Measurements from ENCODE around the gene CFAP100. TPM values are rescaled to one million over a fixed set of nuclear protein-coding genes. Genes with fewer than 3 reads are reported as not detected.

The CFAP100 gene
- total RNA-seq, 4 donors from 2014 or later, result not detected

DNA sequence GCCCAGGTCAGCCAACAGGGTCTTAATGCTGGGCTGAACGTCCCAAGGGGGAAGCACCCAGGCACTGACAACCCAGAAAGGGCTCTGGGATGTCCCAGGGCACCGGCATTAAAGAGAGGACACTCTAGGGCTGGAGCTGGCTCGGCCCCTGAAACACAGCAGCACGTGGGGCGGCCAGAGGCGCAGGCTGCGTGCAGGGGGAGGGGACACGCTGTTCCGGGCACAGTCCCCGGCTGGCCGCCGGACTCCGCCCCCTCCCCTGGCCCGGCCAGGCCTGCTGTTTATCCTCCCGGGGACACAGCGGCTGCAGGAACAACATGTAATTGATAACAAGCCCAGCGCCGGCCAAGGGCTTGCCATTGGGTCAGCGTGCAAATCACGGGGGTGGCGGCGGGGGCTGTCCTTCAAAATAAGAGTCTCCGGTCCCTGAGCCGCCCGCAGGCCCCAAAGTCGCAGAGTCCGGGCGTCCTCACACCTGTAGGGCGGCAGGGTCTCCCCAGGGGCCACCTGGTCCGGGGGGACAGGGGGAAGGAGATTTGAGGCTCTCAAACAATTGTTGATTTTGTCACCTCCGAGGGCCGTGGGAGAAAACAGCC lies 38.8 kb upstream of the CFAP100 start:
- 2 to 9% methylated on average over 20 to 32 of the region's 32 CpGs for WGBS, 2 donors
- DNase-seq (ENCODE audit: low spot score in 2 of 2), result peak; percentile 94 to 99
- intact Hi-C loops (cut with DNase I; ENCODE audit: low total_unique reads), result no loop called here
- peak overlapping the region; percentile 51 for H3K4me3 ChIP-seq (ENCODE audit: low read depth, poor library complexity, severe bottlenecking)
- TF ChIP-seq, protein P1, sequence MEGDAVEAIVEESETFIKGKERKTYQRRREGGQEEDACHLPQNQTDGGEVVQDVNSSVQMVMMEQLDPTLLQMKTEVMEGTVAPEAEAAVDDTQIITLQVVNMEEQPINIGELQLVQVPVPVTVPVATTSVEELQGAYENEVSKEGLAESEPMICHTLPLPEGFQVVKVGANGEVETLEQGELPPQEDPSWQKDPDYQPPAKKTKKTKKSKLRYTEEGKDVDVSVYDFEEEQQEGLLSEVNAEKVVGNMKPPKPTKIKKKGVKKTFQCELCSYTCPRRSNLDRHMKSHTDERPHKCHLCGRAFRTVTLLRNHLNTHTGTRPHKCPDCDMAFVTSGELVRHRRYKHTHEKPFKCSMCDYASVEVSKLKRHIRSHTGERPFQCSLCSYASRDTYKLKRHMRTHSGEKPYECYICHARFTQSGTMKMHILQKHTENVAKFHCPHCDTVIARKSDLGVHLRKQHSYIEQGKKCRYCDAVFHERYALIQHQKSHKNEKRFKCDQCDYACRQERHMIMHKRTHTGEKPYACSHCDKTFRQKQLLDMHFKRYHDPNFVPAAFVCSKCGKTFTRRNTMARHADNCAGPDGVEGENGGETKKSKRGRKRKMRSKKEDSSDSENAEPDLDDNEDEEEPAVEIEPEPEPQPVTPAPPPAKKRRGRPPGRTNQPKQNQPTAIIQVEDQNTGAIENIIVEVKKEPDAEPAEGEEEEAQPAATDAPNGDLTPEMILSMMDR (IDR thresholded peaks at IDR 0.05), result no peak
- TF ChIP-seq POLR2A (IDR thresholded peaks at IDR 0.05), result no peak

DNA sequence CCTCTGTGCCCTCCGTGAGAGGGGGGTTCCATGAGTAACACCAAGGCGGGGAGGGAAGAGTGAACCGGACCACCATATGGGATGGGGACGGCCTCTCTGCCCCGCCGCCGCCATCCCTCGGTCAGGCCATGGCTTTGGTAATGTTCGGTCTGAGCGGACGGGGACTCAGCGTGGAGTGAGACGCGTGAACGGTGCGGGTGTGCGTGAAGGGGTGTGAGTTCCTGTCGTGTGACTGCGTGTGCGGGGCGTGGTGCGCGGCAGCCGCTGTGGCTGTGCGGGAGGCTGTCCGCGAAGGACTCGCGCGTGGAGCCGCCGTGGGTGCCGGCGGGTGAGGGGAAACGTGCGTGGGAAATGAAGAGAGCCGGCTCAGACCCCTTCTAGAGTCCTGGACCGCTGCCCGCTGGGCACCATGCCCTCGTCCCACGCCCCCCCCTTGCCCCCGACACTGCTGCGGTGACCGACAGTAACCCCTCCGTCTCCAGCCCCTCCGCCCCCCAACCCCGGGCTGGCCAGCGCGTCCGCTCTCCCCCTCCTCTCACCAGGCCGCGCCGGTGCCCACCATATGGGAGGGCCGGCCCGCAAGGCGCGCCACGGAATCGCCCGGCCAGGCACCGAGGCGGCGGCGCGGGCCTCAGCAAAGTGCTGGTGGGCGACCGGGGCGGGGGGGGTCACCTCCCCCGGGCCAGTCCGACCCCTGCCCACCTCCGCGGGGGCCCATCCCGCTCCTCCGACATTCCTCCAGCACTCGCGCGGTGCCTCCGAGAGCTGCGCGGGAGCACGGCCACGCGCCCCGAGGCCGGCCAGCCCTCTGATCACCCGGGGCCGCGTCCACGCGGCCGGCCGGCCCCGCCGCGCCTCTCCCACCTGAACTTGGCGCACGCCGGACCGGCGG lies 38.1 kb upstream of the CFAP100 start:
- DNase-seq (ENCODE audit: low spot score in 2 of 2), result peak in 1 of 2 donors; percentile 38
- WGBS, 2 donors, result 0 to 2% methylated on average over 37 to 49 of the region's 100 CpGs
- intact Hi-C loops (cut with DNase I; ENCODE audit: low total_unique reads), result no loop called here

DNA sequence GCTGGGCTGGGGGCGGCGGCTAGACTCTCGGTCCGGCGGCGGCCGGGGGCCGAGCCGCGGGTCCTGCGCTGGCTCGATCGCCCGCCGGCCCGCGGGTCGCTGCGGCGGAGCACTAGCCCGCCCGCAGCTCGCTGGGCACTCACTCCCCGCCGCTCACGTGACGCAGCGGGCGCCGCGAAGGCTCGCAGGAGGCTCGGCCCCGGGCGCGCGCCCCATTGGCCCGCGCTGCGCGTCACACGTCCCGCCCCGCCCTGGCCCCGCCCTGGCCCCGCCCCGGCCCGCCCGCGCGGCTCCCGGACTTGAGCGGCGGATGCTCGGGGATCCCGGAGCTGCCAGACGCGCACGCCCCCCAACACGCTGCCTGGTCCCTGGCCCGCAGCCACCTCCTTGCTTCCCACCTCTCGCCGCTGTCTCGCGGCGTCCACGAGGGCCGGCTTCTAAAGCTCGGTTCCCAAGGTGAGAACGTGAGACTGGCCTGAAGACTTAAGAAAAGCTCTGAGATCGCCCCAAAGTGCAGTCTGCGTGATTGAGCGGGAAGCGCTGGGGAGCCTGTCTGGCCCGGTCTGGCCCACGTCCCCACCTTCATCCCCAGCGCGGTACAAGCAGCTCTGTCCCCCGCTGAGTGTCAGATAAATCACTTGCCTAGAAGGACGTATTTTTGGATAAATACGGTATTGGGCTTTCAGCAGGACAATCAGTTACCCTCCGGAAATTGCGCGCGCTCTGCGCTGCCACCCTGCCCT lies 37.2 kb upstream of the CFAP100 start, which contains the start of gene KLF15:
Gene KLF15, minus strand, starts transcription at position 114 of the 743 bp plus-strand sequence. CDS start 4,486 bp downstream, outside the sequence.
- intact Hi-C loops (cut with DNase I; ENCODE audit: low total_unique reads), result no loop called here
- peak in 1 of 2 donors; percentile 66 for TF ChIP-seq POLR2A (IDR thresholded peaks at IDR 0.05)
- TF ChIP-seq, protein P1 (IDR thresholded peaks at IDR 0.05), result no peak
- H3K4me3 ChIP-seq (ENCODE audit: low read depth, poor library complexity, severe bottlenecking), result peak within 1 kb of the TSS; percentile 51
- WGBS, 2 donors, result 0 to 1% methylated on average over 37 to 40 of the region's 86 CpGs
- DNase-seq (ENCODE audit: low spot score in 2 of 2), result peak; percentile 84 to 98

More for the DNA sequence above, 38.1 kb upstream of the CFAP100 start:
- H3K4me3 ChIP-seq (ENCODE audit: low read depth, poor library complexity, severe bottlenecking), result peak overlapping the region; percentile 51
- TF ChIP-seq, protein P1 (IDR thresholded peaks at IDR 0.05), result no peak
- no peak for TF ChIP-seq POLR2A (IDR thresholded peaks at IDR 0.05)

DNA sequence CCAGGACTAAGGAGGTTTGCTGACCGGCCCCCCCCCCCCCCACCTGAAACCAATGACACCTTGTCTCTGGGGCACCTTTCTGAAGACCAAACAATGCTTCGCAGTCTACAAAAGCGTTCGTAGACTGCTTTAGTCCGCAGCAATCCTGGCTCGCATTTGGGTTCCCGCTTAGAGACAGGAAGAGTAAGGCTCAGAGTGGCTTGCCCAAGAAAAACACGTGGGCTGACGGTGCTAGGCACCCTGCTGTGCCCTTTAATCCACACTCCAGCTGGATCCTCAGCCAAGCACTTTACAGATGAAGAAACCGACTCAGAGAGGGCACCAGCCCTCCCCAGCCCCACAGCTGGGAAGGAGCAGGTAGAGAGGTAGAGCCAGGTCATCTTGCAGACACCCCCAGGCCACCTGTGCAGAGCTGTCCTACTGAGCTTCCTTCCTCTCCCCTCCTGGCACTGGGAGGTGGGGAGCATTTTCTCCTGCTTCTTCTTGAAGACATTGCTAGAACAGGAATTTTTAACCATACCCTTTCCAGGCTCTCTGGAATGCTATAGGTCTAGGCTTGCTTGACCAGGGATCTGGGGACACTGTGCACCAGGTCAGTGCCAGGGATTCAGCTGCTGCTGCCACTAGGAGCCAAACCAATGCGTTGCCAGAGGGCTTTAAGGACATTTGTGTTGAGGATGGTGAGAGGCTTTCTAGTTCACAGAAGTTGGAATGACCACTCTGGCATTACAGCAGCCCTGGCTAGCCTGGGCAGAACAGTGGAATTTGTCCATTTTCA lies 36.5 kb upstream of the CFAP100 start:
- DNase-seq (ENCODE audit: low spot score in 2 of 2), result no peak
- TF ChIP-seq, protein P1 (IDR thresholded peaks at IDR 0.05), result no peak
- TF ChIP-seq POLR2A (IDR thresholded peaks at IDR 0.05), result no peak
- no peak overlapping the region for H3K4me3 ChIP-seq (ENCODE audit: low read depth, poor library complexity, severe bottlenecking)
- WGBS, 2 donors, result 10 to 22% methylated on average over 6 to 11 of the region's 11 CpGs
- intact Hi-C loops (cut with DNase I; ENCODE audit: low total_unique reads), result no loop called here

DNA sequence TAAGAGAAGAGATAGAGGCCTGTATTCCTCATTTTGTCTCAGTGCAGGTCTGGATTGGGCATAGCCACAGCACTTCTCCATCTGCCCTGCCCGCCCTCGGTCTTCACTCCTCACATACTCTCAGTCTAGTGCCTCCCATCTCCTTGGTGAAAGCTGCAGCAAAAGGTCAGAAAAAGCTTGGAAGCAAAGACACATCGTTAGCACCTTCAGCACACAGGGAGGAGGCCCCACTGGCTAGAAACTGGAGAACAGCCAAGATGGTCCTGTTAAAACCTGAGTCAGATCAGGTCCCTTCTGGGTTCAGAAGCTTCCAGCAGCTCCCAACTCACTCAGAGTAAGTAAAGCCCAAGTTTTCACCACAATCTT lies 35.9 kb upstream of the CFAP100 start:
- 84 to 88% methylated on average over 3 of the region's 3 CpGs for WGBS, 2 donors
- peak in 1 of 2 donors; percentile 77 for DNase-seq (ENCODE audit: low spot score in 2 of 2)
- no peak overlapping the region for H3K4me3 ChIP-seq (ENCODE audit: low read depth, poor library complexity, severe bottlenecking)
- intact Hi-C loops (cut with DNase I; ENCODE audit: low total_unique reads), result no loop called here
- TF ChIP-seq POLR2A (IDR thresholded peaks at IDR 0.05), result no peak
- TF ChIP-seq, protein P1 (IDR thresholded peaks at IDR 0.05), result no peak
